DND-41 (cell line): ENCODE measurements around the gene NLRP6.
"Not testable (repeated sequence)": the region's sequence is repeated elsewhere in the genome, so short reads cannot be mapped to it uniquely, and the experiment has no call there.

Experiments
- ATAC-seq: fragments of 200-7000 bp; cut with Tn5 transposase; 3 replicates; pipeline ENCODE4 v1.9.1; 2021; ENCODE audit warnings: low read depth; ENCODE audit not compliant: insufficient read depth
- DNase-seq: peaks from one replicate; pipeline ENCODE4 v3.0.0-alpha.2; 2020
- H2AFZ ChIP-seq: 2 replicates; pipeline ENCODE4 v1.6.0; 2012; ENCODE audit warnings: low read depth, low read length
- H3K27ac ChIP-seq: 2 replicates; pipeline ENCODE4 v1.5.1; 2012; ENCODE audit warnings: low read length, inconsistent platforms
- H3K27me3 ChIP-seq: fragments of 200-600 bp; sonication (generic); 2 replicates; pipeline ENCODE4 v1.6.0; 2012; ENCODE audit warnings: low read length, mild to moderate bottlenecking, inconsistent platforms; ENCODE audit not compliant: insufficient read depth, poor library complexity
- H3K36me3 ChIP-seq: 2 replicates; pipeline ENCODE4 v1.5.1; 2012; ENCODE audit warnings: low read length, inconsistent platforms; ENCODE audit not compliant: insufficient read depth
- H3K4me1 ChIP-seq: 2 replicates; pipeline ENCODE4 v1.5.1; 2012; ENCODE audit warnings: mild to moderate bottlenecking, low read length; ENCODE audit not compliant: insufficient read depth
- H3K4me2 ChIP-seq: 2 replicates; pipeline ENCODE4 v1.6.0; 2012; ENCODE audit warnings: mild to moderate bottlenecking, moderate library complexity, low read length, inconsistent platforms; ENCODE audit not compliant: insufficient read depth
- H3K4me3 ChIP-seq, 2 experiments: fragments of 200-600 bp in 1 of 2; shearing (Covaris generic) in 1 of 2; 2 replicates each; pipeline ENCODE4 v1.5.1; 2012 to 2016; ENCODE audit warnings: inconsistent platforms in 2 of 2, low read length in 2 of 2, mild to moderate bottlenecking in 2 of 2, low read depth in 1 of 2, moderate library complexity in 1 of 2
- H3K79me2 ChIP-seq: 2 replicates; pipeline ENCODE4 v1.6.0; 2012; ENCODE audit warnings: low read length, inconsistent platforms; ENCODE audit not compliant: insufficient read depth
- H3K9ac ChIP-seq: 2 replicates; pipeline ENCODE4 v1.6.0; 2012; ENCODE audit warnings: low read depth, mild to moderate bottlenecking, inconsistent platforms, low read length, moderate library complexity
- H3K9me3 ChIP-seq: 2 replicates; pipeline ENCODE4 v1.5.1; 2012; ENCODE audit warnings: low read length, moderate library complexity, mild to moderate bottlenecking, inconsistent platforms; ENCODE audit not compliant: insufficient read depth, severe bottlenecking
- H4K20me1 ChIP-seq: 2 replicates; pipeline ENCODE4 v1.6.0; 2012; ENCODE audit warnings: low read length; ENCODE audit not compliant: insufficient read depth
- CTCF ChIP-seq: IDR thresholded peaks from 2 replicates; pipeline ENCODE4 v1.5.1; 2012; ENCODE audit warnings: borderline replicate concordance, low read length, moderate library complexity, mild to moderate bottlenecking; ENCODE audit not compliant: poor library complexity, severe bottlenecking; ENCODE audit errors: extremely low read depth
- EZH2 ChIP-seq: IDR thresholded peaks from 3 replicates; pipeline ENCODE4 v1.6.1; 2012; ENCODE audit warnings: borderline replicate concordance, low read depth, mild to moderate bottlenecking, moderate library complexity, low read length, inconsistent platforms; ENCODE audit not compliant: severe bottlenecking

The NLRP6 gene

GRCh38 chr11:324156-324555 lies 45.9 kb downstream of the NLRP6 start:
- Histone ChIP-seq H3K36me3 (no peaks in the 10 kb centered on the region), H3K9me3 (no peaks in the 10 kb centered on the region), H3K79me2 (no peaks in the 10 kb centered on the region), H3K4me1 (peaks cover 35% of the 10 kb centered on the region), H3K4me2 (no peak overlapping the region), H3K27me3 (no peaks in the 10 kb centered on the region), H2AFZ (no peak overlapping the region), H4K20me1 (no peaks in the 10 kb centered on the region), H3K4me3 (no peak overlapping the region), H3K9ac (no peak overlapping the region), H3K27ac (no peak overlapping the region)
- ATAC-seq: no peak
- no peak for DNase-seq
- TF ChIP-seq EZH2 (no peak), CTCF (no peak)

- H3K9me3 ChIP-seq, H2AFZ ChIP-seq, H3K9ac ChIP-seq, H3K36me3 ChIP-seq, H3K4me2 ChIP-seq, H4K20me1 ChIP-seq, DNase-seq, H3K27ac ChIP-seq, H3K79me2 ChIP-seq, ATAC-seq, H3K27me3 ChIP-seq, H3K4me3 ChIP-seq: not testable (repeated sequence)
- H3K4me1 ChIP-seq: peaks cover 36% of the 10 kb centered on the region
These were observed 46.6 kb downstream of the NLRP6 start for GRCh38 chr11:324593-325517.

- no peak overlapping the region for H3K9ac ChIP-seq
These were observed 47.8 kb downstream of the NLRP6 start for GRCh38 chr11:325796-326591.

More at GRCh38 chr11:325796-326591, 47.8 kb downstream of the NLRP6 start:
- H3K4me1 ChIP-seq: peaks cover 44% of the 10 kb centered on the region
- H4K20me1 ChIP-seq: no peaks in the 10 kb centered on the region
- no peak overlapping the region for H3K4me2 ChIP-seq
- no peaks in the 10 kb centered on the region for H3K9me3 ChIP-seq
- no peak overlapping the region for H3K4me3 ChIP-seq
- peak overlapping the region; percentile 34; the same call in 1 of the 2 replicates for H3K27ac ChIP-seq
- no peaks in the 10 kb centered on the region for H3K79me2 ChIP-seq
- TF ChIP-seq CTCF (no peak), EZH2 (no peak)
- no peak overlapping the region for H2AFZ ChIP-seq
- no peak for ATAC-seq
- no peaks in the 10 kb centered on the region for H3K27me3 ChIP-seq
- no peaks in the 10 kb centered on the region for H3K36me3 ChIP-seq
- no peak for DNase-seq
